DOHH2 (cell line): ENCODE measurements around the gene IGF2.

Source experiments
- CTCF ChIP-seq: fragments of 200-600 bp; sonication (generic); IDR thresholded peaks from one replicate; pipeline ENCODE4 v1.5.1; 2014; ENCODE audit warnings: antibody characterized with exemption, mild to moderate bottlenecking, low read depth, low read length; ENCODE audit not compliant: poor library complexity, severe bottlenecking
- EZH2phosphoT487 ChIP-seq: fragments of 200-600 bp; sonication (generic); IDR thresholded peaks from 2 replicates; pipeline ENCODE4 v1.6.1; 2017; ENCODE audit warnings: borderline replicate concordance, mild to moderate bottlenecking, antibody characterized with exemption, low read length, moderate library complexity, mixed read lengths

GRCh38 chr11:2133241-2134021, 5.8 kb downstream of the IGF2 start:
- TF ChIP-seq CTCF (no peak), EZH2phosphoT487 (no peak)
